HG02840 (cell line): Measurements from ENCODE around the gene CCDC157.
"Not testable (repeated sequence)": the region's sequence is repeated elsewhere in the genome, so short reads cannot be mapped to it uniquely, and the experiment has no call there.

Source experiments
- ATAC-seq: cut with Tn5 transposase; IDR thresholded peaks from one replicate; pipeline ENCODE4 v1.9.1; 2021; ENCODE audit warnings: mild to moderate bottlenecking, moderate library complexity, moderate number of reproducible peaks; ENCODE audit not compliant: unreplicated experiment, low FRiP score

CCDC157 gene

GRCh38 chr22:30383061-30383460 lies 26.3 kb downstream of the CCDC157 start:
- ATAC-seq = no peak

- no peak for ATAC-seq
Observed at GRCh38 chr22:30385942-30386341, 29.1 kb downstream of the CCDC157 start.

GRCh38 chr22:30386608-30386959 lies 29.8 kb downstream of the CCDC157 start:
- ATAC-seq = no peak

- peak; percentile 57 for ATAC-seq
Observed at GRCh38 chr22:30386960-30387827, 30.4 kb downstream of the CCDC157 start, which contains the start of gene RNF215. RNF215 (minus strand) TSS chr22:30387411; CDS start chr22:30387313, 98 bp downstream.

- ATAC-seq = no peak
Observed at GRCh38 chr22:30390974-30391691, 34.3 kb downstream of the CCDC157 start.

- ATAC-seq = no peak
Observed at GRCh38 chr22:30392661-30393321, 36.0 kb downstream of the CCDC157 start.

GRCh38 chr22:30393322-30393680 lies 36.5 kb downstream of the CCDC157 start:
- no peak for ATAC-seq

GRCh38 chr22:30393885-30394284 lies 37.1 kb downstream of the CCDC157 start:
- ATAC-seq = no peak

- ATAC-seq = no peak
Observed at GRCh38 chr22:30396871-30397655, 40.3 kb downstream of the CCDC157 start, which contains the start of gene SEC14L2. SEC14L2 (plus strand) TSS chr22:30397018; CDS start chr22:30397117, 99 bp downstream.

- no peak for ATAC-seq
Observed at GRCh38 chr22:30397656-30398635, 41.1 kb downstream of the CCDC157 start.

- ATAC-seq = no peak
Observed at GRCh38 chr22:30398685-30399680, 42.2 kb downstream of the CCDC157 start.

- ATAC-seq = no peak
Observed at GRCh38 chr22:30399718-30400117, 42.9 kb downstream of the CCDC157 start.

GRCh38 chr22:30400159-30400558 lies 43.4 kb downstream of the CCDC157 start:
- ATAC-seq = no peak

- ATAC-seq = not testable (repeated sequence)
Observed at GRCh38 chr22:30401024-30401423, 44.2 kb downstream of the CCDC157 start.

- no peak for ATAC-seq
Observed at GRCh38 chr22:30402028-30402765, 45.4 kb downstream of the CCDC157 start.

GRCh38 chr22:30402766-30403104 lies 45.9 kb downstream of the CCDC157 start:
- ATAC-seq = not testable (repeated sequence)

- no peak for ATAC-seq
Observed at GRCh38 chr22:30404307-30404706, 47.5 kb downstream of the CCDC157 start.
